Loucy (cell line): Measurements from ENCODE around the gene PIK3CA.

Experiments used
- H2AFZ ChIP-seq: fragments of 200-600 bp; sonication (generic); 2 replicates; pipeline ENCODE4 v1.6.0; 2016; ENCODE audit warnings: antibody characterized with exemption, mild to moderate bottlenecking, low read length, moderate library complexity
- H3F3A ChIP-seq: fragments of 200-600 bp; 2 replicates; pipeline ENCODE4 v1.6.0; 2016; ENCODE audit warnings: antibody characterized with exemption, low read depth, mild to moderate bottlenecking
- H3K27me3 ChIP-seq: fragments of 200-600 bp; sonication (generic); 2 replicates; pipeline ENCODE4 v1.6.1; 2014; ENCODE audit warnings: low read length, mild to moderate bottlenecking; ENCODE audit not compliant: insufficient read depth, poor library complexity, severe bottlenecking
- H3K36me3 ChIP-seq: fragments of 200-600 bp; sonication (generic); 2 replicates; pipeline ENCODE4 v1.6.1; 2016; ENCODE audit warnings: low read length; ENCODE audit not compliant: insufficient read depth
- H3K4me1 ChIP-seq: fragments of 200-600 bp; sonication (generic); 2 replicates; pipeline ENCODE4 v1.5.1; 2014; ENCODE audit warnings: low read length, mild to moderate bottlenecking; ENCODE audit not compliant: insufficient read depth, poor library complexity, severe bottlenecking
- H3K4me2 ChIP-seq: fragments of 200-600 bp; sonication (generic); 2 replicates; pipeline ENCODE4 v1.6.0; 2014; ENCODE audit warnings: antibody characterized with exemption, low read length, low read depth, mild to moderate bottlenecking; ENCODE audit not compliant: poor library complexity, severe bottlenecking
- H3K4me3 ChIP-seq: fragments of 200-600 bp; sonication (generic); 2 replicates; pipeline ENCODE4 v1.5.1; 2014; ENCODE audit warnings: low read length, mild to moderate bottlenecking, mixed read lengths; ENCODE audit not compliant: poor library complexity, severe bottlenecking
- H3K79me2 ChIP-seq: fragments of 200-600 bp; sonication (generic); 2 replicates; pipeline ENCODE4 v1.6.1; 2014; ENCODE audit warnings: low read length; ENCODE audit not compliant: insufficient read depth
- H3K9ac ChIP-seq: fragments of 200-600 bp; sonication (generic); 2 replicates; pipeline ENCODE4 v1.6.0; 2014; ENCODE audit warnings: mild to moderate bottlenecking, low read depth, low read length, moderate library complexity; ENCODE audit not compliant: poor library complexity, severe bottlenecking
- H3K9me2 ChIP-seq: fragments of 200-600 bp; sonication (generic); replicated peaks from 2 replicates; pipeline ENCODE4 v1.6.1; 2016; ENCODE audit warnings: low read depth, low read length, mixed read lengths
- H3K9me3 ChIP-seq: fragments of 200-600 bp; sonication (generic); 2 replicates; pipeline ENCODE4 v1.6.1; 2014; ENCODE audit warnings: mild to moderate bottlenecking, antibody characterized with exemption, low read length, low read depth; ENCODE audit not compliant: insufficient read depth
- H4K20me1 ChIP-seq: fragments of 200-600 bp; sonication (generic); 2 replicates; pipeline ENCODE4 v1.6.0; 2014; ENCODE audit warnings: antibody characterized with exemption, low read length, mild to moderate bottlenecking; ENCODE audit not compliant: insufficient read depth, poor library complexity, severe bottlenecking
- CTCF ChIP-seq: fragments of 200-600 bp; sonication (generic); conservative IDR thresholded peaks from 2 replicates; pipeline ENCODE4 v1.5.1; 2014; ENCODE audit warnings: mild to moderate bottlenecking, antibody characterized with exemption, low read length
- EZH2phosphoT487 ChIP-seq: fragments of 200-600 bp; IDR thresholded peaks from 2 replicates; pipeline ENCODE4 v1.6.1; 2018; ENCODE audit warnings: antibody characterized with exemption, mild to moderate bottlenecking, moderate library complexity, borderline replicate concordance

PIK3CA gene

DNA sequence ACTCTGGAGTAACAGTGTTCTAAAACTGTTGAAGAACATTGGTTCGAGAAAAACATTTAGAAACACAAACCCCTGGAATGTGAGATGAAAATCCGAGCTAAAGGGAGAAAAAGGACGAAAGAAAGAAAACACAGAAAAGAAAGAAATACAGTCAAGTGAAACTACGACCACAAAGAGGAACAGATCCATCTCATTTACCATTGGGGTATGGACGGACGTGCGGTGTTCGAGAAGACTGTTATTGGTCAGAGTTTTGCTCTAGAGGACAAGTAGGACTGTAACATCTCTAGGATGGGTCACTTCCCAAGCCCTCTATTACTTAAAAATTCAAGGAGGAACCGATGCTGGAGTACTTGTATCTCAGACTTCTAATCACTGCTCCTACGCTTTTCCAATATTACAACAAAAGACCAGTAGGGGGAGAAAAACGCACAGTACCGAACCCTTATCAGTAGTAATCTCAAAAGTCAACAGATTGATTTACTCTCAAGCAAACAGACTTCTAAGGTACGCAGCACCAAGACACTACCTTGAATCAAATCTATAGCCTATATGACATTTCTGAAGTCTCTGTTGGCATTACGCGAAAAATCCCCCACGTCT lies 1.1 kb upstream of the PIK3CA start:
- H3K79me2 ChIP-seq, result peaks cover 37% of the 10 kb centered on the region
- peak overlapping the region; percentile 87 for H3K9ac ChIP-seq
- H3K4me1 ChIP-seq, result peaks cover 25% of the 10 kb centered on the region
- peaks cover 36% of the 10 kb centered on the region for H4K20me1 ChIP-seq
- peak overlapping the region; percentile 89 for H2AFZ ChIP-seq
- H3F3A ChIP-seq, result no peaks in the 10 kb centered on the region
- TF ChIP-seq EZH2phosphoT487, result no peak
- TF ChIP-seq CTCF, result peak; percentile 82
- no peaks in the 10 kb centered on the region for H3K36me3 ChIP-seq
- H3K4me2 ChIP-seq, result peak overlapping the region; percentile 96
- H3K9me3 ChIP-seq, result no peaks in the 10 kb centered on the region
- H3K27me3 ChIP-seq, result no peaks in the 10 kb centered on the region
- peak overlapping the region; percentile 96 for H3K4me3 ChIP-seq
- no peaks in the 10 kb centered on the region for H3K9me2 ChIP-seq

GRCh38 chr3:179147514-179147872 lies 664 bp upstream of the PIK3CA start:
- TF ChIP-seq EZH2phosphoT487 (no peak), CTCF (peak; percentile 21; the same call in 1 of the 2 replicates)
- Histone ChIP-seq H3F3A (no peaks in the 10 kb centered on the region), H2AFZ (peak overlapping the region; percentile 89), H3K4me2 (peak overlapping the region; percentile 96), H3K9me2 (no peaks in the 10 kb centered on the region), H3K9ac (peak overlapping the region; percentile 87), H3K79me2 (peaks cover 41% of the 10 kb centered on the region), H3K4me3 (peak overlapping the region; percentile 96), H3K27me3 (no peaks in the 10 kb centered on the region), H3K9me3 (no peaks in the 10 kb centered on the region), H3K36me3 (no peaks in the 10 kb centered on the region), H3K4me1 (peaks cover 30% of the 10 kb centered on the region), H4K20me1 (peaks cover 41% of the 10 kb centered on the region)

DNA sequence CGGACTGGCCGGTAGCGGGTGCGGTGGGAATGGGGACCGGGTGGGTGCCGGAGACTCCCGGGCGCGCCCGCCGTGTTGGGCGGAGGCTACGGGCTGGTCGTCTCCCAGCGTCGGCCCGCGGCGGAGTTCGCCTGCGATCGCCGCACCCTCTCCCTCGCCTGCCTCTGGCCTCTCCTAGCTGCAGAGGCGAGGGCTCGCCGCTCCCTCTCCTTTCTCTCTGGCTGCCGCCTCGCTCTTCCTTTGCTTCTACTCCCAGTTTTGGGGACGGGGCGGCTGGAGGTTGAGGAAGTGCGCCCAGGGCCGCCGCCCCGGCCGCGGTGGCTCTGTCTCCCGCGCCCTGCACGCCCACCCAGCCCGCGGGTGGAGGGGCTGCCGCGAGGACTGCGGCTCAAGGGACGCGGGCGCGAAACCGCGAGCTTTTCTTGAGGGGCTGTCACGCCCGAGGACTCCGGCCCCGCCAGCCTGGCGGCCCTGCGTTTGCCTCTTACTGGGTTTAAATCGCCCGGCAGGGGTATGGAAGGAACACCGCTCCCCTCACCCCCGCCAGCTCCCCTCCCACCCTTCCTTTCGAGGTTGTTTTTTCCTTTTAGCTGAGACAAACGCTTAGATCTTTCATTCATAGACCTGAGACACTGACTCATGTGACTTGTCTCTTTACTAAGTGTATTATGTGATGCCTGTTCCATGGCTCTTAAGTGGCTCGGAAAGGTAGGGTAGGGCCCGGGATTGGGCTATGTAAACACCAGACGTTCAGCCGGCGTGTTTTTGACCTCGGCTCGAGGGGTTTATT lies 654 bp downstream of the PIK3CA start:
- Histone ChIP-seq H3F3A (no peaks in the 10 kb centered on the region), H2AFZ (peak overlapping the region; percentile 76), H3K27me3 (no peaks in the 10 kb centered on the region), H3K4me3 (peak overlapping the region; percentile 96), H3K79me2 (peaks cover 54% of the 10 kb centered on the region), H3K36me3 (no peaks in the 10 kb centered on the region), H3K9me2 (no peaks in the 10 kb centered on the region), H3K4me1 (peaks cover 35% of the 10 kb centered on the region), H4K20me1 (peaks cover 44% of the 10 kb centered on the region), H3K9me3 (no peaks in the 10 kb centered on the region), H3K4me2 (peak overlapping the region; percentile 92), H3K9ac (peak overlapping the region; percentile 87)
- TF ChIP-seq EZH2phosphoT487, result no peak
- TF ChIP-seq CTCF, result no peak
